H1 (cell line): ENCODE measurements around the gene ASH1L. TPM values are rescaled to one million over a fixed set of nuclear protein-coding genes. Genes with fewer than 3 reads are reported as not detected.

Experiments
- CHD7 ChIP-seq: fragments of 300-600 bp; sonication (generic); IDR thresholded peaks from 2 replicates; pipeline ENCODE4 v1.7.1; 2012; ENCODE audit warnings: low read length, moderate library complexity, mild to moderate bottlenecking, inconsistent platforms; ENCODE audit not compliant: insufficient replicate concordance
- EP300 ChIP-seq, 2 experiments: IDR thresholded peaks; 1 replicate in 1 of 2; 2 replicates in 1 of 2; pipeline ENCODE4 v1.6.1; 2011 to 2012; ENCODE audit warnings: low read depth in 2 of 2, low read length in 2 of 2, mild to moderate bottlenecking in 2 of 2, borderline replicate concordance in 1 of 2, inconsistent platforms in 1 of 2, moderate library complexity in 1 of 2
- KDM1A ChIP-seq: fragments of 200-600, 300-600 bp; sonication (generic); IDR thresholded peaks from 2 replicates; pipeline ENCODE4 v1.7.1; 2016; ENCODE audit warnings: mild to moderate bottlenecking, low read length, borderline replicate concordance
- RBBP5 ChIP-seq: IDR thresholded peaks from 2 replicates; pipeline ENCODE4 v1.7.1; 2012; ENCODE audit warnings: low read depth, mild to moderate bottlenecking, inconsistent platforms, low read length, moderate library complexity, borderline replicate concordance
- SUZ12 ChIP-seq: fragments of 200-600 bp; sonication (generic); IDR thresholded peaks from 2 replicates; pipeline ENCODE4 v1.6.1; 2012; ENCODE audit warnings: mild to moderate bottlenecking, inconsistent platforms, low read length, moderate library complexity, mixed read lengths
- polyA plus RNA-seq, 7 experiments: library from polyadenylated mRNA; depleted of rRNA in 3 of 7; stranded (reverse) in 5 of 7; unstranded in 2 of 7; fragments of >200 nt in 5 of 7; fragments of 200-250 nt in 2 of 7; gene quantifications; 1 replicate in 5 of 7; 2 replicates in 1 of 7; 4 replicates in 1 of 7; pipeline versions ENCODE4 v1.2.1 to v1.2.3, GENCODE V29; 2011 to 2013; ENCODE audit warnings: missing spikeins in 2 of 7, mixed read lengths in 2 of 7
- total RNA-seq: library from RNA; stranded (reverse); fragmentation: NEBNext Ultra II Directional; extraction: Animal tissue kit (Norgen Biotek cat#: 25700); gene quantifications from 2 replicates; pipeline ENCODE4 v1.2.1, GENCODE V29; 2021

The ASH1L gene
- total and polyA plus RNA-seq, 2 of the 8 experiments (the other 6 are each of a cell fraction or from before 2014, with no cell fraction given) = 7.5 to 27.6 TPM

GRCh38 chr1:155479205-155479604 is 83.4 kb downstream of the ASH1L start (continued):
- TF ChIP-seq CHD7 = no peak
- TF ChIP-seq RBBP5 = no peak
- TF ChIP-seq EP300 (IDR thresholded peaks at IDR 0.05; ENCODE audit: borderline replicate concordance in 1 of 2, low read depth in 2 of 2, low read length in 2 of 2) = no peak
- no peak for TF ChIP-seq SUZ12
- no peak for TF ChIP-seq KDM1A
